Eye (tissue), 1 donor: Measurements from ENCODE around the gene AKAP6.

ENCODE experiments used
- DNase-seq: peaks from one replicate; pipeline ENCODE4 v3.0.0-alpha.2; 2015

AKAP6 gene

DNA sequence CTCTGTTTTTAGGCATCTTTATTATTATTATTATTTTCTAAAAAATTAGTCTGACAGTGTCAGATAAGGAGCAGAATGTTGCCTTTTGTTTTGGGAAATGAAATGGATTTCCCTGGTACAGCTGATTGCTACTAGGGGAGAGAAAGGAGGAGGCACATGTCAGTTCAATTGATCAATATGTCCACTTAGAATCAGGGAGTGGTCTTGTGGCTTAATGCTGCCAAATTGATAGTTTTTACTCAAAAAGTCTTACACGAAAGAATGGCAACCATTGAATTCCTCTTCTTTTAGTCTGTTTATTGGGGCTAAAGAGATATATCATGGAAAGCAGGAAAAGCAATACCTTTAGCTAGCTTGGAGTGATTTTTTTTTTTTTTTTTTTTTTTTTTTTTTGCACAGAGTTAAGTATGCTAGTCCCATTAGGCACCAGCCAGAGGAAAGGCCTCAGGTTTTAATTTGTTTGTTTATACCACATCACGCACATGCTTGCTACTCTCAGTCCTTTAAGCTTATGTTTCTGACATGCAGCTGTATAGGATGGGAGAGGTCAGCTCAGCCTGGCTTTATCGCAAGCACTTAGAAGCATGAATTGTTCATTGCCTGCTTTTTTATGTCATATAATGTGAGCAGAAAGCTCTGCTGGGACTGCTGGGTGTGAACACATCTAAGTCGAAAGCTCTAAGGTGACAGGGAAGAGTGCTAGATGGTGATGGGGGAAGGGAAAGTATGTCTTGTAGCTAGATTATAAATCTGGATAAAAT, 1.4 kb downstream of the AKAP6 start:
- peak; percentile 68 for DNase-seq

DNA sequence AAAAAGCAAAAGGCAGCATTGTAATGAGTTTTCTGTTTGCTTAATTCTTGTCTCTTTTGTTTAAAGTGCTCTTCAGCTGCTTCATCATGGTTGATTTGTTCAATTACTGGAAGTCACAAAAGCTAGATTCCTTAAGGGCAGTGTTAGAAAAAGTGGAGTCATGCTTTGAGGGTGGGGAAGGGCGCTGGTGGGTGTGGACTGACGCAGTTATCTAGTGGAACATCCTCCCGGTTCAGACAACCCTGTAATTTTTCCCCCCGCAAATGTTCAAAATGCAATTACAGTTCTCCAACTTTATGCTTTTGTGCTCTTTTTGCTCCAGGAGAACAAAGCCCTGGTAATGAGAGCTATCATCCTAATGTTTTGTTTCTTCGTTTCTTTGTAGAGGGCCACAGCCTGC, 2.1 kb downstream of the AKAP6 start:
- peak; percentile 74 for DNase-seq

- no peak for DNase-seq
These were observed 3.6 kb downstream of the AKAP6 start for GRCh38 chr14:32332415-32333316.

DNA sequence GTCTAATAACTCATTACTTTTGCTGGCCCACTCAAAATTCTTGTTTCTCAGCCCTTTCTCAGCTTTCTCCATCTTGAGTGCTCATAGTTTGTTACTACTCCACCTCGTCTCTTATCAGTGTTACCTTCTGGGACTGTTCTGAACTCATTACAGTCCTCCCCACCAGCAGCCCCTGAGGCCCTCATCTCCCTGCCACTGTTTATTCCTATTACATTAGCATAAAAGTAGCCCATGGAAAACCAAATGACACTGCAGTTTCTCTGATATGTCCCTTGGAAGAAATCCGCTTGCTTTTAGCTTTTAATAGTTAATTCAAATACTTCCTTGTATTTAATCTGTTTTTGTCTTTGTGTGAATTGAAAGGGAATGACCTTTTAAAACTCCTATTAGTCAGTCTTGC, 7.6 kb downstream of the AKAP6 start:
- DNase-seq = no peak

- no peak for DNase-seq
These were observed 8.7 kb downstream of the AKAP6 start for GRCh38 chr14:32337759-32338158.

GRCh38 chr14:32339188-32339587, 10.1 kb downstream of the AKAP6 start:
- DNase-seq = no peak

DNA sequence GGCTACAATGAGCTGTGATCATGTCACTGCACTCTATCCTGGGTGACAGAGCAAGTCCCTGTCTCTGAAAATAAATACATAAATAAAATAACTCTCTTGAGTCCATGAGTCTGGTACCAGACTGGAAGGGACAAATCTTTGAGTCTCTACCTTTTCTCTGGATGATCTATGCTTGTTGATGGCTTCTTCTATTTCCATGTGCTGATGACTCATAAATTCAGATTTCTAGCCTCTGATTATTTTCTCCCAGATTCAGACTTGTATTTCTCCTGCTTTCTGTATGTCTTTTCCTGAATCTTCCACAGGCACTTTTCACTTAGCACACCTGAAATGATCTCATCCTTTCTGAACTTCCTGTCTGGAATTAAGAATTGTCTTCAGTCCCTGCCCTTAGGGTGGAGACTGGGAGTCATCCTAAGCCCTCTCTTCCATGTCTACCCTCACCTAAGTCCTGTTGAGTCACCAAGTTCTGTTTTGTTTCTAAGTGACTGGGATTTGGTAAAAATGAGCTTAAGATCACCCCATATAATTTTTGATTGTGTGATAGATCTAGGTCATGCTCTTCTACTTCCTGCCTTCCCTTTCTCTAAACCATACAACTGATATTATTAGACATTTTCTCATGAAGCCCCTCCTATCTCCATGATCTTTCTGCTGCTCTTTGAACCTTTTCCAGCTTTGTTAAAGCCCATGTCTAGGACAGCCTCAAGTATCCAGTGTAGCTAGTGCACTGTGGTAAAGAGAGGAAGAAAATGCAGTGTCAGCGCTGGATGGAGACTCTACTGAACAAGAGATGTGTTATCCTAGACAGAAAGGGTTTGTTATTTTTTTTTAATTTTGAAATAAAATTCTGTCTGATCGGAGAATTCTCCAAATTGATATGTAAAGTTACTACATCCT, 13.1 kb downstream of the AKAP6 start:
- DNase-seq = no peak

GRCh38 chr14:32342847-32343194, 13.7 kb downstream of the AKAP6 start:
- no peak for DNase-seq

DNA sequence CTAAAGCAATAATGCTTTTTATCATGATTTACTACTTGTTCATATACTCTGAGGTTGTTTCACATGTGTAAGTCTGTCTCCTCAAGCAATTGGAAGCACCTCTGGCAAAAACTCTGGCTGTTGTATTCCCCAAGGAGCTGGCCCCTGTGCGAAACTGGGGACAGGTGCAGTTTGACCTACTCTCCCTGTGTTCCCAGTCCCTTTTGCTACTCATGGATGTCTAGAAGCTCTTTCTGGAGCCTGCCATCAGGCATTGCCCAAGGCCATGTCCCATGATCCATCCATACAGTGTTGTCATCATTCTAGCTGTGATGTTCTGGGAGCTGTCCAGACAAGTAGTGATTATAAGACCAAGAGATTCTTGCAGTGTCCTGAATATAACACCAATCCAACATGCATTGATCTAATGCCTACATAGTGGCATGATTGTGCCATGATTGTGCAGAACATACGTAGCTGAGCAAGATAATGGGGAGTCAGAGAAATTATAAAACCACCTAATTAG, 14.9 kb downstream of the AKAP6 start:
- DNase-seq = no peak

DNA sequence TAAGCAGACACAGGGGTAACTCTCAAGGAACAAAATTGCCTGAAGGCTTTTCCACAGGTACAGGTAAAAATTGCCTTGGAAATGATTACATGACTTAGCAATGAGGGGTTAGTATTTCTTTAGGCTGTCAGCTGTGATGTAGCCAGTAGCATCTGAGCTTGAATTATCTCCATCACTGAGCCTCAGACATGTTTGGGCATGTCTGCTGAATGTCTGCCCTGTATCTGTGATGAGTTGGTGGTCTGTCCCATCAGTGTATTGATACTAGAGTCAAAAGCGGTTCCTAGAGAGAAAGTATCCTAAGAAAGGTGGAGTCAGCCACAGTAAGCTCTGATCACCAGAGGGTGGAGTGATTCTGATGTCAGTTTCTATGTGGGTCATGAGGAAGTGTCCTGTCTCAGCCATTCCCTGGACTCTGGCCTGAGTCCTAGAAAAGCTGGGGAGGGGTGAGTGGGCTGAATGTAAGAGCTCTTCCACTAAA, 16.3 kb downstream of the AKAP6 start:
- DNase-seq = peak; percentile 20

- DNase-seq = no peak
These were observed 20.2 kb downstream of the AKAP6 start for GRCh38 chr14:32349322-32349721.

- no peak for DNase-seq
These were observed 20.9 kb downstream of the AKAP6 start for GRCh38 chr14:32350020-32350419.

DNA sequence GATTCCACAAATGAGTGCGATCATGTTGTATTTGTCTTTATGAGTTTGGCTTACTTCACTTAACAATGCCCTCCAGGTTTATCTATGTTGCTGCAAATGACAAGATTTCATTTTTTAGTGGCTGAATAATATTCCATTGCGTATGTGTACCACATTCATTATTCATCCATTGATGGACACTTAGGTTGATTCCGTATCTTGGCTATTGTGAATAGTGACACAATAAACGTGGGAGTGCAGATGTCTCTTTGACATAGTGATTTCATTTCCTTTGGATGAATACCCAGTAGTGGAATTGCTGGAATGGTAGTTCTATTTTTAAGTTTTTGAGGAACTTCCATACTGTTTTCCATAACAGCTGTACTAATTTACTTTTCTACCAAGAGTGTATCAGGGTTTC, 23.5 kb downstream of the AKAP6 start:
- DNase-seq = no peak

- no peak for DNase-seq
These were observed 25.6 kb downstream of the AKAP6 start for GRCh38 chr14:32354716-32355115.

DNA sequence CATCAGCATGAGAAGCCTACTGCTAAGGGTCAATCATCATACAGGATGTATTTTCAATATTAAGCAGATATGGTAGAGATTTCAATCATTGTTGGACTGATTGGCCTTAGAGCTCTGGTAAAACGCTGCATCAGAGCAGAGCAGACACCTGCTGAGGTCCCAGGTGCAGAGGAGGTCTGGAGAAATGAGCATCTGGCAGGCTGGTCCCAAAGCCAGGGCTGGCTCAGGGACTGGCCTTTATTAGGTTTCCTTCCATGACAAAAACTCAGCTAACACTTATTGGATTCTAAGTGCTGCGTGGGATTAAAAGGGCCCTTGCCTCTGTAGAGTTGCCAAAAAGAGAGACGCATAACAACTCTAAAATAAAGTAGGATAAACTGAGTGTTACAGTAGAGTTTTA, 29.7 kb downstream of the AKAP6 start:
- DNase-seq = no peak

DNA sequence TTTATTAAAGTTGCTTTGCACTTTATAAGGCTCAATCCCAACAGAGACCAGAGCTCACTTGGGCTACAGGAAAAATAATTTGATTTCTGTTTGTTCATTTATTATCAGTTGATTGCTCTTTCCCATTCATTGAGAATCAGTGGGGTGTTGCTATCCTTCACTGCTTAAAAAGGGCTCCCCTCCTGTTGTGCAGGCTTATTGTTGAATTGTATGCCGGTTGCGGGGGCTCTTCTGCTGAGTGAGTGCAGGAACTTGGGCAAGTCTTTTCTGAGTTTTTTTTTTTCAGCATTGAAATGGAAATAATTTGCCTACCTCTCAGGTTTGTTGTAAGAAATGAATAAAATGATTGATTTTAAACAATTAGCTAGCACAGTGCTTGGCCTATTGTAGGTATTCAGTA, 32.6 kb downstream of the AKAP6 start:
- no peak for DNase-seq

DNA sequence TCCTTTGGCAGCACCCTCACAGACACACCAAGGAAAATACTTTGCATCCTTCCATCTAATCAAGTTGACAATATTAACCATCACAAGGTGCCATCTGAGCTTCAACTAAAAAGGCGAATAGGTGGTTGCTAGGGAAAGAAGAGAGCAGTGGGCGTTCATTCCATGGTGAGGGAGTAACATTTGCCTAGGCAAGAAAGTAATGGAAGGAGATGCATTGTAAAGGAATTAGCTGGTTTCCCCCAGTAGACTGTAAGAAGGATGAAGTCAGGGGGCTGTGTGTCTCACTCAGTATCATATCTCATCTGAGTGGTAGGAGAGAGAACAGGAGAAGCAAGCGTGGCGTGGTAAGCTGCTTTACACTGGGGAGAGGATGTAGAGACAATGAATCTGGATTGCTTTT, 34.7 kb downstream of the AKAP6 start:
- no peak for DNase-seq

- DNase-seq = no peak
These were observed 35.8 kb downstream of the AKAP6 start for GRCh38 chr14:32364941-32365340.

- peak; percentile 44 for DNase-seq
These were observed 37.3 kb downstream of the AKAP6 start for GRCh38 chr14:32366256-32366879.

DNA sequence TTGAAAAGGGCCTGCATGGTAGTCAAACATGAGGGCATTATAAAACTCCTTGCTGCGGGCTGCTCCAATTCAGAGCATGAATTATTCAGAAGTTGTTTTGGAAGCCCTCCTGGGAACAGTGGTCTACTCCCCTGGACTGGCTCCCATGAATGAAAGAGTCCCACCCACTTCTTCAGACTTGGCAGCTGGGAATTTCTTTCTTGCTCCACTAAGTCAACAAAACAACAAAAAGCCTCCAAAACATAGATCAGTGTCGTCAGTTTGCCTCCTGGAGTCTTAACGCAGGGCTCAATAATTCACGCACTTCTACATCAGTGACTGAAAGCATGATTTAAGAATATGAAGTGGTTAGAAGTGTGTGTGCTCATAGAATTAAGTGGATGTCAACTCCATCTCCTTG, 37.9 kb downstream of the AKAP6 start:
- peak; percentile 30 for DNase-seq

- DNase-seq = no peak
These were observed 38.4 kb downstream of the AKAP6 start for GRCh38 chr14:32367516-32367915.

DNA sequence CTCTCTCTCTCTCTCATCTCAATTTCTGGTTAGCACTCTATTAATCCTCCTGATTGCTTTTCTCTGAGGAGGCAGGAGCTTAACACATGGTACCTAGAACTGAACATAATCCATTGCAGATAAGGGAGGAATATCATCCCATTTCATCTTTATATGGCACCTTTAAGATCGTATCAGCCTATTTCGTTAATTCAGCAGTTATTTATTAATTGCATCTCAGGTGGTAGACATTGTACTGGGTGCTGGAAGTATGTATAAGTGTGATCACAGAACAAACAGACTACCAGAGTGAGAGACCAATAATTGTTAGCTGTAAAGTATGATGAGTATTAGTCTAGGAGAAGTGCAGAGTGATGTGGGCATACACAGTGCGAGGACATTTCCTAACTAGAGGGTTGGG, 39.0 kb downstream of the AKAP6 start:
- no peak for DNase-seq
